SK-N-SH treated with all-trans-retinoic acid at 6 μM for 48 hours (cell line): Measurements from ENCODE around the gene FECH.
A peak's percentile ranks its signal among the peaks of the same experiment; 100 is the strongest.

Experiments
- ATAC-seq: fragments of 200-7000 bp; cut with Tn5 transposase; 3 replicates; pipeline ENCODE4 v1.9.1; 2020; ENCODE audit warnings: mild to moderate bottlenecking, moderate library complexity
- ARNTL ChIP-seq: fragments of 450-650 bp; formaldehyde crosslinking; IDR thresholded peaks from 2 replicates; pipeline ENCODE4 v1.5.0; 2020; ENCODE audit warnings: low read depth, mild to moderate bottlenecking, moderate library complexity, borderline replicate concordance
- BACH2 ChIP-seq: fragments of 250-450 bp; sonication (Bioruptor Pico); IDR thresholded peaks from 2 replicates; pipeline ENCODE4 v1.9.0; 2021; ENCODE audit warnings: mild to moderate bottlenecking, borderline replicate concordance
- CSDC2 ChIP-seq: fragments of 250-450 bp; sonication (Bioruptor Pico); IDR thresholded peaks from 2 replicates; pipeline ENCODE4 v1.5.0; 2020; ENCODE audit warnings: mild to moderate bottlenecking, moderate library complexity
- GLIS3 ChIP-seq: fragments of 250-450 bp; sonication (Bioruptor Pico); IDR thresholded peaks from 2 replicates; pipeline ENCODE4 v1.5.0; 2020; ENCODE audit warnings: mild to moderate bottlenecking, moderate library complexity
- ISL1 ChIP-seq: fragments of 250-450 bp; sonication (Bioruptor Pico); IDR thresholded peaks from 2 replicates; pipeline ENCODE4 v2.1.2; 2022; ENCODE audit warnings: mild to moderate bottlenecking, moderate library complexity
- OSR1 ChIP-seq: fragments of 250-450 bp; sonication (Bioruptor Pico); IDR thresholded peaks from 2 replicates; pipeline ENCODE4 v1.8.0; 2022; ENCODE audit warnings: moderate library complexity, mild to moderate bottlenecking, inconsistent platforms
- PPARA ChIP-seq: fragments of 250-450 bp; sonication (Bioruptor Pico); IDR thresholded peaks from 2 replicates; pipeline ENCODE4 v1.5.0; 2020; ENCODE audit warnings: mild to moderate bottlenecking, borderline replicate concordance
- RARB ChIP-seq: fragments of 250-450 bp; sonication (Bioruptor Pico); IDR thresholded peaks from 2 replicates; pipeline ENCODE4 v1.8.0; 2021; ENCODE audit warnings: mild to moderate bottlenecking, moderate library complexity
- SNAI2 ChIP-seq: fragments of 250-450 bp; sonication (Bioruptor Pico); IDR thresholded peaks from 2 replicates; pipeline ENCODE4 v1.5.0; 2020; ENCODE audit warnings: mild to moderate bottlenecking, moderate library complexity
- TCF4 ChIP-seq: fragments of 250-450 bp; sonication (Bioruptor Pico); IDR thresholded peaks from 2 replicates; pipeline ENCODE4 v1.8.0; 2021; ENCODE audit warnings: mild to moderate bottlenecking, moderate library complexity, borderline replicate concordance
- TOX ChIP-seq: fragments of 250-450 bp; sonication (Bioruptor Pico); IDR thresholded peaks from 2 replicates; pipeline ENCODE4 v1.8.0; 2021; ENCODE audit warnings: mild to moderate bottlenecking, moderate library complexity, borderline replicate concordance
- ZC3H10 ChIP-seq: fragments of 250-450 bp; sonication (Bioruptor Pico); IDR thresholded peaks from 2 replicates; pipeline ENCODE4 v1.5.1; 2021; ENCODE audit warnings: mild to moderate bottlenecking, moderate library complexity
- ZFP3 ChIP-seq: fragments of 250-450 bp; sonication (Bioruptor Pico); IDR thresholded peaks from 2 replicates; pipeline ENCODE4 v1.5.0; 2020; ENCODE audit warnings: mild to moderate bottlenecking, moderate library complexity
- ZFP30 ChIP-seq: fragments of 450-650 bp; formaldehyde crosslinking; IDR thresholded peaks from 2 replicates; pipeline ENCODE4 v1.5.0; 2022; ENCODE audit warnings: mild to moderate bottlenecking, moderate library complexity
- ZNF565 ChIP-seq: fragments of 450-650 bp; formaldehyde crosslinking; conservative IDR thresholded peaks from 2 replicates; pipeline ENCODE4 v1.5.0; 2020; ENCODE audit warnings: low read depth, mild to moderate bottlenecking, moderate library complexity
- ZNF70 ChIP-seq: fragments of 450-650 bp; formaldehyde crosslinking; IDR thresholded peaks from 2 replicates; pipeline ENCODE4 v1.5.0; 2020; ENCODE audit warnings: mild to moderate bottlenecking, moderate library complexity
- TF ChIP-seq, protein P1 (sequence below): fragments of 250-450 bp; sonication (Bioruptor Pico); IDR thresholded peaks from 2 replicates; pipeline ENCODE4 v1.8.0; 2020; ENCODE audit warnings: mild to moderate bottlenecking, moderate library complexity, borderline replicate concordance
- TF ChIP-seq, protein P2 (sequence below): fragments of 250-450 bp; sonication (Bioruptor Pico); IDR thresholded peaks from 2 replicates; pipeline ENCODE4 v1.5.1; 2020; ENCODE audit warnings: low read depth, mild to moderate bottlenecking, moderate library complexity
- TF ChIP-seq, protein P3 (sequence below): fragments of 250-450 bp; sonication (Bioruptor Pico); IDR thresholded peaks from 2 replicates; pipeline ENCODE4 v1.5.1; 2021; ENCODE audit warnings: mild to moderate bottlenecking, moderate library complexity
- TF ChIP-seq, protein P4 (sequence below): fragments of 250-450 bp; sonication (Bioruptor Pico); IDR thresholded peaks from 2 replicates; pipeline ENCODE4 v1.5.0; 2020; ENCODE audit warnings: mild to moderate bottlenecking, moderate library complexity
- TF ChIP-seq, protein P5 (sequence below): fragments of 250-450 bp; sonication (Bioruptor Pico); IDR thresholded peaks from 2 replicates; pipeline ENCODE4 v1.8.0; 2021; ENCODE audit warnings: low read depth, mild to moderate bottlenecking, moderate library complexity, borderline replicate concordance

Gene FECH

DNA sequence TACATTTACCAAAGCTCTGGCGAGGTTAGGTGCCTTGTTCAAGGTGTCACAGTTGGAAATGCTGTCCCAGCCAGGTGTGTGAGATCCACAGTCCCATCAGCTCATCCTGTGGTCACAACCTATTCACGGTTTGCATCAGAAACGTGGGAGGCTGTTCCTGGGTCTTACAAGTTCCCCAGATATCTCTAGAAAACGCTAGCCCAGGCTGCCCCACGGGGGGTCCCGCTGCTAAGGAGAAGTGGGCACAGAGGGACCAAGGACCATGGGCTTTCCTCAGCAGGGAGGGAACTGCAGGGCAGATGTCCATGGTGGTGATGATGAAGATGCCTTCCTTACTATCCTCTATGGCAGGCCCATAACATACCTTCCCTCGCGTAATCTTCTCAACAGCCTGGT, 649 bp downstream of the FECH start (continued):
- no peak for TF ChIP-seq ZNF565 (CRISPR knock-in tag)
- no peak for TF ChIP-seq ZC3H10 (CRISPR knock-in tag)
- no peak for TF ChIP-seq ARNTL (CRISPR knock-in tag)
- TF ChIP-seq, all 23 proteins: peak for 0

DNA sequence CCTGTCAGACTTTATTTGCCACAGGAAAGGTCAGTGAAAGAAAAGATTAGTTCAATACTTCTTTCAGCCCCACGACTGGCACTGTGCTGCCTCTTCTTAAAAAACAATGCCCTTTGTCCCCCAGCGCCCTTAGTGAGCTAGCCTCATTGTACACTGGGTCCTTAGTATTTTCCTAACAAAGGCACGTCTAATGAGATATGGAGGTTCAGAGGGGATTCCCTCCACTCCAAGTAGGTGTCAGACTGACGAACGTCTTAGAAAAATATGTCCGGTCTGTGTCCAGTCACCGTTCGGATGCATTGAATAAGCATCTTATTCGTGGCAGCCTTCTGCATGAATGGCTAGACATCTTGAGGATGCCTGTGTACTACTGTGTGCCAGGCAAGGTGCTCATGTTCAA, 1.1 kb downstream of the FECH start:
- peak; percentile 33 for ATAC-seq
- TF ChIP-seq ZNF70 (CRISPR knock-in tag) (no peak), PPARA (CRISPR knock-in tag) (no peak), TOX (no peak), ARNTL (CRISPR knock-in tag) (no peak), TCF4 (CRISPR knock-in tag) (no peak), ZNF565 (CRISPR knock-in tag) (no peak), OSR1 (CRISPR knock-in tag) (no peak), ISL1 (no peak), ZFP30 (CRISPR knock-in tag) (no peak), GLIS3 (CRISPR knock-in tag) (no peak), CSDC2 (CRISPR knock-in tag) (no peak)
- TF ChIP-seq, protein P1, sequence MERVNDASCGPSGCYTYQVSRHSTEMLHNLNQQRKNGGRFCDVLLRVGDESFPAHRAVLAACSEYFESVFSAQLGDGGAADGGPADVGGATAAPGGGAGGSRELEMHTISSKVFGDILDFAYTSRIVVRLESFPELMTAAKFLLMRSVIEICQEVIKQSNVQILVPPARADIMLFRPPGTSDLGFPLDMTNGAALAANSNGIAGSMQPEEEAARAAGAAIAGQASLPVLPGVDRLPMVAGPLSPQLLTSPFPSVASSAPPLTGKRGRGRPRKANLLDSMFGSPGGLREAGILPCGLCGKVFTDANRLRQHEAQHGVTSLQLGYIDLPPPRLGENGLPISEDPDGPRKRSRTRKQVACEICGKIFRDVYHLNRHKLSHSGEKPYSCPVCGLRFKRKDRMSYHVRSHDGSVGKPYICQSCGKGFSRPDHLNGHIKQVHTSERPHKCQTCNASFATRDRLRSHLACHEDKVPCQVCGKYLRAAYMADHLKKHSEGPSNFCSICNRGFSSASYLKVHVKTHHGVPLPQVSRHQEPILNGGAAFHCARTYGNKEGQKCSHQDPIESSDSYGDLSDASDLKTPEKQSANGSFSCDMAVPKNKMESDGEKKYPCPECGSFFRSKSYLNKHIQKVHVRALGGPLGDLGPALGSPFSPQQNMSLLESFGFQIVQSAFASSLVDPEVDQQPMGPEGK (CRISPR knock-in tag): no peak
- TF ChIP-seq, protein P2, sequence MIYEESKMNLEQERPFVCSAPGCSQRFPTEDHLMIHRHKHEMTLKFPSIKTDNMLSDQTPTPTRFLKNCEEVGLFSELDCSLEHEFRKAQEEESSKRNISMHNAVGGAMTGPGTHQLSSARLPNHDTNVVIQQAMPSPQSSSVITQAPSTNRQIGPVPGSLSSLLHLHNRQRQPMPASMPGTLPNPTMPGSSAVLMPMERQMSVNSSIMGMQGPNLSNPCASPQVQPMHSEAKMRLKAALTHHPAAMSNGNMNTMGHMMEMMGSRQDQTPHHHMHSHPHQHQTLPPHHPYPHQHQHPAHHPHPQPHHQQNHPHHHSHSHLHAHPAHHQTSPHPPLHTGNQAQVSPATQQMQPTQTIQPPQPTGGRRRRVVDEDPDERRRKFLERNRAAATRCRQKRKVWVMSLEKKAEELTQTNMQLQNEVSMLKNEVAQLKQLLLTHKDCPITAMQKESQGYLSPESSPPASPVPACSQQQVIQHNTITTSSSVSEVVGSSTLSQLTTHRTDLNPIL: no peak
- TF ChIP-seq, protein P3, sequence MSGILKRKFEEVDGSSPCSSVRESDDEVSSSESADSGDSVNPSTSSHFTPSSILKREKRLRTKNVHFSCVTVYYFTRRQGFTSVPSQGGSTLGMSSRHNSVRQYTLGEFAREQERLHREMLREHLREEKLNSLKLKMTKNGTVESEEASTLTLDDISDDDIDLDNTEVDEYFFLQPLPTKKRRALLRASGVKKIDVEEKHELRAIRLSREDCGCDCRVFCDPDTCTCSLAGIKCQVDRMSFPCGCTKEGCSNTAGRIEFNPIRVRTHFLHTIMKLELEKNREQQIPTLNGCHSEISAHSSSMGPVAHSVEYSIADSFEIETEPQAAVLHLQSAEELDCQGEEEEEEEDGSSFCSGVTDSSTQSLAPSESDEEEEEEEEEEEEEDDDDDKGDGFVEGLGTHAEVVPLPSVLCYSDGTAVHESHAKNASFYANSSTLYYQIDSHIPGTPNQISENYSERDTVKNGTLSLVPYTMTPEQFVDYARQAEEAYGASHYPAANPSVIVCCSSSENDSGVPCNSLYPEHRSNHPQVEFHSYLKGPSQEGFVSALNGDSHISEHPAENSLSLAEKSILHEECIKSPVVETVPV (CRISPR knock-in tag): no peak
- TF ChIP-seq, protein P4, sequence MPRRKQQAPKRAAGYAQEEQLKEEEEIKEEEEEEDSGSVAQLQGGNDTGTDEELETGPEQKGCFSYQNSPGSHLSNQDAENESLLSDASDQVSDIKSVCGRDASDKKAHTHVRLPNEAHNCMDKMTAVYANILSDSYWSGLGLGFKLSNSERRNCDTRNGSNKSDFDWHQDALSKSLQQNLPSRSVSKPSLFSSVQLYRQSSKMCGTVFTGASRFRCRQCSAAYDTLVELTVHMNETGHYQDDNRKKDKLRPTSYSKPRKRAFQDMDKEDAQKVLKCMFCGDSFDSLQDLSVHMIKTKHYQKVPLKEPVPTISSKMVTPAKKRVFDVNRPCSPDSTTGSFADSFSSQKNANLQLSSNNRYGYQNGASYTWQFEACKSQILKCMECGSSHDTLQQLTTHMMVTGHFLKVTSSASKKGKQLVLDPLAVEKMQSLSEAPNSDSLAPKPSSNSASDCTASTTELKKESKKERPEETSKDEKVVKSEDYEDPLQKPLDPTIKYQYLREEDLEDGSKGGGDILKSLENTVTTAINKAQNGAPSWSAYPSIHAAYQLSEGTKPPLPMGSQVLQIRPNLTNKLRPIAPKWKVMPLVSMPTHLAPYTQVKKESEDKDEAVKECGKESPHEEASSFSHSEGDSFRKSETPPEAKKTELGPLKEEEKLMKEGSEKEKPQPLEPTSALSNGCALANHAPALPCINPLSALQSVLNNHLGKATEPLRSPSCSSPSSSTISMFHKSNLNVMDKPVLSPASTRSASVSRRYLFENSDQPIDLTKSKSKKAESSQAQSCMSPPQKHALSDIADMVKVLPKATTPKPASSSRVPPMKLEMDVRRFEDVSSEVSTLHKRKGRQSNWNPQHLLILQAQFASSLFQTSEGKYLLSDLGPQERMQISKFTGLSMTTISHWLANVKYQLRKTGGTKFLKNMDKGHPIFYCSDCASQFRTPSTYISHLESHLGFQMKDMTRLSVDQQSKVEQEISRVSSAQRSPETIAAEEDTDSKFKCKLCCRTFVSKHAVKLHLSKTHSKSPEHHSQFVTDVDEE (CRISPR knock-in tag): no peak

DNA sequence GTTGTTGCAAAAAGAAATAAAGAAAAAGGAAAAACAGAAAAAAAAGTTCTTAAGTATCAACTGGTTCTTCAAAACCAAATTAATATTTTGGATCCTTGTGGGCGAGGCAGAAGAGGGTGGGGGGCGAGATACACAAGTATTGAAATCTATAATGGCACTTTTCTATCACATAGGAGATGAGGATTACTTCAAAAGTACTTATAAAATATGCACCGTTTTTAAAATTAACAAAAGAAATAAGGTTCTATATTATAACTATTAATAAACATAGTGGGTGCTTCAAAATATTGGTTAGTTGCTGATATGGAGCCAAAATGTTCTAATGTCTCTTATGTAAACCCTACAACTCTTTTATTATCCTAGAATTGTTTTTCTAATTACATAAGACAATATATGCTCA, 2.1 kb downstream of the FECH start:
- TF ChIP-seq, protein P3 (CRISPR knock-in tag): no peak
- TF ChIP-seq, protein P2: no peak
- TF ChIP-seq ZC3H10 (CRISPR knock-in tag) (no peak), CSDC2 (CRISPR knock-in tag) (no peak), ZNF70 (CRISPR knock-in tag) (no peak), TCF4 (CRISPR knock-in tag) (no peak), ISL1 (no peak), BACH2 (CRISPR knock-in tag) (no peak), SNAI2 (CRISPR knock-in tag) (no peak), PPARA (CRISPR knock-in tag) (no peak), ZFP3 (CRISPR knock-in tag) (no peak), RARB (CRISPR knock-in tag) (no peak), TOX (no peak), ARNTL (CRISPR knock-in tag) (no peak), OSR1 (CRISPR knock-in tag) (no peak)
- TF ChIP-seq, protein P5, sequence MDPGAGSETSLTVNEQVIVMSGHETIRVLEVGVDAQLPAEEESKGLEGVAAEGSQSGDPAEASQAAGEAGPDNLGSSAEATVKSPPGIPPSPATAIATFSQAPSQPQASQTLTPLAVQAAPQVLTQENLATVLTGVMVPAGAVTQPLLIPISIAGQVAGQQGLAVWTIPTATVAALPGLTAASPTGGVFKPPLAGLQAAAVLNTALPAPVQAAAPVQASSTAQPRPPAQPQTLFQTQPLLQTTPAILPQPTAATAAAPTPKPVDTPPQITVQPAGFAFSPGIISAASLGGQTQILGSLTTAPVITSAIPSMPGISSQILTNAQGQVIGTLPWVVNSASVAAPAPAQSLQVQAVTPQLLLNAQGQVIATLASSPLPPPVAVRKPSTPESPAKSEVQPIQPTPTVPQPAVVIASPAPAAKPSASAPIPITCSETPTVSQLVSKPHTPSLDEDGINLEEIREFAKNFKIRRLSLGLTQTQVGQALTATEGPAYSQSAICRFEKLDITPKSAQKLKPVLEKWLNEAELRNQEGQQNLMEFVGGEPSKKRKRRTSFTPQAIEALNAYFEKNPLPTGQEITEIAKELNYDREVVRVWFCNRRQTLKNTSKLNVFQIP (CRISPR knock-in tag): no peak

More for the DNA sequence above, 2.1 kb downstream of the FECH start:
- ATAC-seq: no peak
